ENCODE data around the gene SEC24C. TPM values are rescaled to one million over a fixed set of nuclear protein-coding genes. Genes with fewer than 3 reads are reported as not detected.

Gene SEC24C
- total and polyA plus RNA-seq, 2 of the 13 experiments (the other 11 are each of a cell fraction or from before 2014, with no cell fraction given), result 63.1 to 66.4 TPM

DNA sequence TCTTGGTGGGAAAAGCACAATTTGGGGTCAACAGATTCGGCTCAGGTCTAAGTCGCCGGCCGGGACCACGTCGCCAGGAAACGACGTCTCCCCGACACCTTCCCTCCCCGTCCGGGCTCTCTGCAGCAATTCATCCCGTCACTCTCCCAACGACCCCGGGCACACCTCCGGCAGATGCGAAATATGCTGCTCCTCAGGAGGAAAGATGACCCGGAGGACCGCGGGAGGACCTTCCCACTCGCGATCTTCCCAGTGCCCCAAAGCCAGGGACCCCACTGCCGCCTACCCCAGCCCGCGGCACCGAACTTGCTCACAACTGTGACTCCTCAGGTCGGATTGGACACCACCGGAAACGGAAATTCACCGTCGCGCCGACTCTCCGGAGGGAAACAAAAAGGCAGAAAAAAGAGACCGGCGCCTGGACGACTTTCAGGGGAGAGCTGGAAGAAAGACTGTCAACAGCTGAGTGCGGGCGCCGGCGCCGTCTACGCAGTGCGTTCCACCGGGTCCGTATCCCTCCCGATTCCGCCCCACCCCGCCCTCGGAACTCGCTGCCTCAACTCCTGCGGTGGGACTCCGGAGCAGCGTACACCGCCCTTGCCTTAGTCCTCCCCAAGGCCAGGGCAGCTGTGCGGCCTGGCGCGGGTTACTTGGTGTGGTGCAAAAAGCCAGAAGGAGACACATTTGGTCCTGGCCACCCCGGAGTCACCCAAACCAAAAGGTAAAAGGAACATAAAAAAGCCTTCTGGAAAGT is 13.8 kb upstream of the SEC24C start (continued):
- TF ChIP-seq, protein P1, sequence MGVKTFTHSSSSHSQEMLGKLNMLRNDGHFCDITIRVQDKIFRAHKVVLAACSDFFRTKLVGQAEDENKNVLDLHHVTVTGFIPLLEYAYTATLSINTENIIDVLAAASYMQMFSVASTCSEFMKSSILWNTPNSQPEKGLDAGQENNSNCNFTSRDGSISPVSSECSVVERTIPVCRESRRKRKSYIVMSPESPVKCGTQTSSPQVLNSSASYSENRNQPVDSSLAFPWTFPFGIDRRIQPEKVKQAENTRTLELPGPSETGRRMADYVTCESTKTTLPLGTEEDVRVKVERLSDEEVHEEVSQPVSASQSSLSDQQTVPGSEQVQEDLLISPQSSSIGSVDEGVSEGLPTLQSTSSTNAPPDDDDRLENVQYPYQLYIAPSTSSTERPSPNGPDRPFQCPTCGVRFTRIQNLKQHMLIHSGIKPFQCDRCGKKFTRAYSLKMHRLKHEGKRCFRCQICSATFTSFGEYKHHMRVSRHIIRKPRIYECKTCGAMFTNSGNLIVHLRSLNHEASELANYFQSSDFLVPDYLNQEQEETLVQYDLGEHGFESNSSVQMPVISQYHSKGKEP (CRISPR knock-in tag; IDR thresholded peaks at IDR 0.05), result no peak
- TF ChIP-seq ZNF672 (CRISPR knock-in tag; IDR thresholded peaks at IDR 0.05) (no peak), ZMYM4 (CRISPR knock-in tag; IDR thresholded peaks at IDR 0.05) (peak; percentile 86), ZNF629 (CRISPR knock-in tag; conservative IDR thresholded peaks at IDR 0.05) (no peak), ZNF33A (CRISPR knock-in tag; IDR thresholded peaks at IDR 0.05; ENCODE audit: borderline replicate concordance) (0 out of 2 replicates have a peak, but pooled peaks have one; percentile 2), RNF2 (conservative IDR thresholded peaks at IDR 0.05; ENCODE audit: low read depth) (no peak), HMG20A (CRISPR knock-in tag; IDR thresholded peaks at IDR 0.05; ENCODE audit: borderline replicate concordance) (no peak), KLF16 (CRISPR knock-in tag; IDR thresholded peaks at IDR 0.05) (peak in 1 of 2 experiments; percentile 92; a peak in 1 of 4 replicates), ZNF224 (CRISPR knock-in tag; IDR thresholded peaks at IDR 0.05) (0 out of 2 replicates have a peak, but pooled peaks have one; percentile 64), SP140L (CRISPR knock-in tag; IDR thresholded peaks at IDR 0.05; ENCODE audit: borderline replicate concordance) (no peak), SNRNP70 (IDR thresholded peaks at IDR 0.05; ENCODE audit: low read depth, low read length) (no peak), SNAPC2 (CRISPR knock-in tag; IDR thresholded peaks at IDR 0.05) (peak; percentile 89), RORA (CRISPR knock-in tag; IDR thresholded peaks at IDR 0.05) (no peak), ZKSCAN8 (CRISPR knock-in tag; IDR thresholded peaks at IDR 0.05; ENCODE audit: borderline replicate concordance) (peak; percentile 66; the same call in 1 of the 2 replicates), EEA1 (CRISPR knock-in tag; IDR thresholded peaks at IDR 0.05; ENCODE audit: borderline replicate concordance) (0 out of 2 replicates have a peak, but pooled peaks have one; percentile 37), ZFP41 (CRISPR knock-in tag; IDR thresholded peaks at IDR 0.05; ENCODE audit: borderline replicate concordance) (no peak), TCF12 (IDR thresholded peaks at IDR 0.05) (no peak), TCF12 (CRISPR knock-in tag; IDR thresholded peaks at IDR 0.05) (peak; percentile 82)
- TF ChIP-seq, protein P2, sequence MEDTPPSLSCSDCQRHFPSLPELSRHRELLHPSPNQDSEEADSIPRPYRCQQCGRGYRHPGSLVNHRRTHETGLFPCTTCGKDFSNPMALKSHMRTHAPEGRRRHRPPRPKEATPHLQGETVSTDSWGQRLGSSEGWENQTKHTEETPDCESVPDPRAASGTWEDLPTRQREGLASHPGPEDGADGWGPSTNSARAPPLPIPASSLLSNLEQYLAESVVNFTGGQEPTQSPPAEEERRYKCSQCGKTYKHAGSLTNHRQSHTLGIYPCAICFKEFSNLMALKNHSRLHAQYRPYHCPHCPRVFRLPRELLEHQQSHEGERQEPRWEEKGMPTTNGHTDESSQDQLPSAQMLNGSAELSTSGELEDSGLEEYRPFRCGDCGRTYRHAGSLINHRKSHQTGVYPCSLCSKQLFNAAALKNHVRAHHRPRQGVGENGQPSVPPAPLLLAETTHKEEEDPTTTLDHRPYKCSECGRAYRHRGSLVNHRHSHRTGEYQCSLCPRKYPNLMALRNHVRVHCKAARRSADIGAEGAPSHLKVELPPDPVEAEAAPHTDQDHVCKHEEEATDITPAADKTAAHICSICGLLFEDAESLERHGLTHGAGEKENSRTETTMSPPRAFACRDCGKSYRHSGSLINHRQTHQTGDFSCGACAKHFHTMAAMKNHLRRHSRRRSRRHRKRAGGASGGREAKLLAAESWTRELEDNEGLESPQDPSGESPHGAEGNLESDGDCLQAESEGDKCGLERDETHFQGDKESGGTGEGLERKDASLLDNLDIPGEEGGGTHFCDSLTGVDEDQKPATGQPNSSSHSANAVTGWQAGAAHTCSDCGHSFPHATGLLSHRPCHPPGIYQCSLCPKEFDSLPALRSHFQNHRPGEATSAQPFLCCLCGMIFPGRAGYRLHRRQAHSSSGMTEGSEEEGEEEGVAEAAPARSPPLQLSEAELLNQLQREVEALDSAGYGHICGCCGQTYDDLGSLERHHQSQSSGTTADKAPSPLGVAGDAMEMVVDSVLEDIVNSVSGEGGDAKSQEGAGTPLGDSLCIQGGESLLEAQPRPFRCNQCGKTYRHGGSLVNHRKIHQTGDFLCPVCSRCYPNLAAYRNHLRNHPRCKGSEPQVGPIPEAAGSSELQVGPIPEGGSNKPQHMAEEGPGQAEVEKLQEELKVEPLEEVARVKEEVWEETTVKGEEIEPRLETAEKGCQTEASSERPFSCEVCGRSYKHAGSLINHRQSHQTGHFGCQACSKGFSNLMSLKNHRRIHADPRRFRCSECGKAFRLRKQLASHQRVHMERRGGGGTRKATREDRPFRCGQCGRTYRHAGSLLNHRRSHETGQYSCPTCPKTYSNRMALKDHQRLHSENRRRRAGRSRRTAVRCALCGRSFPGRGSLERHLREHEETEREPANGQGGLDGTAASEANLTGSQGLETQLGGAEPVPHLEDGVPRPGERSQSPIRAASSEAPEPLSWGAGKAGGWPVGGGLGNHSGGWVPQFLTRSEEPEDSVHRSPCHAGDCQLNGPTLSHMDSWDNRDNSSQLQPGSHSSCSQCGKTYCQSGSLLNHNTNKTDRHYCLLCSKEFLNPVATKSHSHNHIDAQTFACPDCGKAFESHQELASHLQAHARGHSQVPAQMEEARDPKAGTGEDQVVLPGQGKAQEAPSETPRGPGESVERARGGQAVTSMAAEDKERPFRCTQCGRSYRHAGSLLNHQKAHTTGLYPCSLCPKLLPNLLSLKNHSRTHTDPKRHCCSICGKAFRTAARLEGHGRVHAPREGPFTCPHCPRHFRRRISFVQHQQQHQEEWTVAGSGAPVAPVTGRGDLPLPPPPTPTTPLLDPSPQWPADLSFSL (CRISPR knock-in tag; IDR thresholded peaks at IDR 0.05), result no peak
- TF ChIP-seq, protein P3, sequence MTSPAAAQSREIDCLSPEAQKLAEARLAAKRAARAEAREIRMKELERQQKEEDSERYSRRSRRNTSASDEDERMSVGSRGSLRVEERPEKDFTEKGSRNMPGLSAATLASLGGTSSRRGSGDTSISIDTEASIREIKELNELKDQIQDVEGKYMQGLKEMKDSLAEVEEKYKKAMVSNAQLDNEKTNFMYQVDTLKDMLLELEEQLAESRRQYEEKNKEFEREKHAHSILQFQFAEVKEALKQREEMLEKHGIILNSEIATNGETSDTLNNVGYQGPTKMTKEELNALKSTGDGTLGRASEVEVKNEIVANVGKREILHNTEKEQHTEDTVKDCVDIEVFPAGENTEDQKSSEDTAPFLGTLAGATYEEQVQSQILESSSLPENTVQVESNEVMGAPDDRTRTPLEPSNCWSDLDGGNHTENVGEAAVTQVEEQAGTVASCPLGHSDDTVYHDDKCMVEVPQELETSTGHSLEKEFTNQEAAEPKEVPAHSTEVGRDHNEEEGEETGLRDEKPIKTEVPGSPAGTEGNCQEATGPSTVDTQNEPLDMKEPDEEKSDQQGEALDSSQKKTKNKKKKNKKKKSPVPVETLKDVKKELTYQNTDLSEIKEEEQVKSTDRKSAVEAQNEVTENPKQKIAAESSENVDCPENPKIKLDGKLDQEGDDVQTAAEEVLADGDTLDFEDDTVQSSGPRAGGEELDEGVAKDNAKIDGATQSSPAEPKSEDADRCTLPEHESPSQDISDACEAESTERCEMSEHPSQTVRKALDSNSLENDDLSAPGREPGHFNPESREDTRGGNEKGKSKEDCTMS (CRISPR knock-in tag; conservative IDR thresholded peaks at IDR 0.05), result no peak

Data from HepG2 (cell line).